Endodermal cell (in vitro differentiated cells): ENCODE data around the gene KLHL14. TPM values are rescaled to one million over a fixed set of nuclear protein-coding genes. Genes with fewer than 3 reads are reported as not detected.

Source experiments
- DNase-seq: peaks from one replicate; pipeline ENCODE4 v3.0.0-alpha.2; 2017
- H3K27ac ChIP-seq: 2 replicates; pipeline ENCODE4 v1.5.1; 2013; ENCODE audit warnings: mild to moderate bottlenecking, low read depth, low read length, moderate library complexity
- H3K27me3 ChIP-seq: 2 replicates; pipeline ENCODE4 v1.6.1; 2013; ENCODE audit warnings: mild to moderate bottlenecking, low read length, moderate library complexity; ENCODE audit not compliant: insufficient read depth, control insufficient read depth, poor library complexity, severe bottlenecking
- H3K36me3 ChIP-seq: 2 replicates; pipeline ENCODE4 v1.7.0; 2013; ENCODE audit warnings: mild to moderate bottlenecking, low read length, moderate library complexity; ENCODE audit not compliant: control insufficient read depth, insufficient read depth
- H3K4me1 ChIP-seq: one replicate; pipeline ENCODE4 v1.7.0; 2013; ENCODE audit warnings: low read length; ENCODE audit not compliant: control insufficient read depth, insufficient read depth
- H3K4me3 ChIP-seq: 2 replicates; pipeline ENCODE4 v1.5.1; 2013; ENCODE audit warnings: mild to moderate bottlenecking, low read length, moderate library complexity
- H3K9ac ChIP-seq: 2 replicates; pipeline ENCODE4 v1.6.1; 2013; ENCODE audit warnings: mild to moderate bottlenecking, low read length, moderate library complexity; ENCODE audit not compliant: poor library complexity, severe bottlenecking; ENCODE audit errors: extremely low read depth
- H3K9me3 ChIP-seq: 2 replicates; pipeline ENCODE4 v1.6.1; 2013; ENCODE audit warnings: mild to moderate bottlenecking, low read length, moderate library complexity; ENCODE audit not compliant: control insufficient read depth
- H3K27ac Mint-ChIP-seq: 2 replicates; pipeline ENCODE4 v1.8.0; 2020; ENCODE audit warnings: mixed read lengths
- H3K27me3 Mint-ChIP-seq: 2 replicates; pipeline ENCODE4 v1.8.0; 2021; ENCODE audit warnings: mild to moderate bottlenecking, mixed read lengths; ENCODE audit not compliant: insufficient read depth
- H3K36me3 Mint-ChIP-seq: 2 replicates; pipeline ENCODE4 v1.8.0; 2020; ENCODE audit warnings: low read depth, mixed read lengths
- H3K4me1 Mint-ChIP-seq: 2 replicates; pipeline ENCODE4 v1.8.0; 2020; ENCODE audit warnings: mixed read lengths
- H3K4me3 Mint-ChIP-seq: 2 replicates; pipeline ENCODE4 v1.8.0; 2020; ENCODE audit warnings: mild to moderate bottlenecking, moderate library complexity, mixed read lengths
- H3K9me3 Mint-ChIP-seq: 2 replicates; pipeline ENCODE4 v1.8.0; 2020; ENCODE audit warnings: mild to moderate bottlenecking, mixed read lengths
- WGBS, 2 experiments: methylation state at CpG; one replicate each; pipeline versions ENCODE4 v1.1.5 to v1.1.7; 2013; ENCODE audit warnings: missing lambda C conversion rate in 2 of 2, mixed read lengths in 1 of 2; ENCODE audit not compliant: insufficient coverage in 1 of 2, insufficient read length in 1 of 2; 5-methylcytosine and 5-hydroxymethylcytosine counted together
- total RNA-seq, 2 donors: library from RNA; stranded (reverse); fragmentation: NEBNext Ultra II Directional in 1 of 2; extraction: Animal tissue kit (Norgen Biotek cat#: 25700) in 1 of 2; gene quantifications; 2 replicates in 1 of 2; 3 replicates in 1 of 2; pipeline ENCODE4 v1.2.1, GENCODE V29; 2021
- TF ChIP-seq, protein P1 (sequence below): fragments of 200-600 bp; sonication (generic); conservative IDR thresholded peaks from 2 replicates; pipeline ENCODE4 v1.5.0; 2021; ENCODE audit warnings: antibody characterized with exemption, mild to moderate bottlenecking

KLHL14 gene
- total RNA-seq, 2 donors from 2014 or later = 4.2 TPM

DNA sequence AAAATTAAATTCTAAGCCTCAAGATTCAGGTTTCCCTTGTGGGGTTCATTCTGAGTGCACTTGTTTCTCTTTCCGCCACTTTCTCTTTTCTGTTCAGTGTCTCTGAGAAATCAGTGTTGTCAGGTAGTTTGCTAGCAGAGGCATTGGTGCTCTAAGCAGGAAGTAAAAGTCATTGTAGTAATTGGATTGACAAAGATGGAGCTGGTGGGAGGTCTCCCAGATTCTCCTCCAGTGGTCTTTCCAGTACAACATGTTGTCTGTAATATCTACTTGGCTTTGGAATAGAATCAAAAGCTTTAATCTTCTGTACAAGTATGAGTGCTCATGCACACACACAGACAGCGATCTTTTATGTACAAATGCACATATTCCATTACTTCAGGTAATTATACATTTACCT lies 135.6 kb downstream of the KLHL14 start:
- no peak overlapping the region for H3K27ac Mint-ChIP-seq
- H3K4me3 Mint-ChIP-seq = no peak overlapping the region
- Histone ChIP-seq H3K27ac (no peak overlapping the region), H3K9ac (no peak overlapping the region), H3K27me3 (no peaks in the 10 kb centered on the region), H3K36me3 (no peaks in the 10 kb centered on the region), H3K9me3 (no peaks in the 10 kb centered on the region), H3K4me1 (no peaks in the 10 kb centered on the region), H3K4me3 (no peak overlapping the region)
- WGBS, 2 experiments = 97 to 100% methylated on average over 1 to 2 of the region's 2 CpGs
- no peaks in the 10 kb centered on the region for H3K27me3 Mint-ChIP-seq
- H3K4me1 Mint-ChIP-seq = no peaks in the 10 kb centered on the region
- no peaks in the 10 kb centered on the region for H3K36me3 Mint-ChIP-seq
- DNase-seq = no peak
- TF ChIP-seq, protein P1, sequence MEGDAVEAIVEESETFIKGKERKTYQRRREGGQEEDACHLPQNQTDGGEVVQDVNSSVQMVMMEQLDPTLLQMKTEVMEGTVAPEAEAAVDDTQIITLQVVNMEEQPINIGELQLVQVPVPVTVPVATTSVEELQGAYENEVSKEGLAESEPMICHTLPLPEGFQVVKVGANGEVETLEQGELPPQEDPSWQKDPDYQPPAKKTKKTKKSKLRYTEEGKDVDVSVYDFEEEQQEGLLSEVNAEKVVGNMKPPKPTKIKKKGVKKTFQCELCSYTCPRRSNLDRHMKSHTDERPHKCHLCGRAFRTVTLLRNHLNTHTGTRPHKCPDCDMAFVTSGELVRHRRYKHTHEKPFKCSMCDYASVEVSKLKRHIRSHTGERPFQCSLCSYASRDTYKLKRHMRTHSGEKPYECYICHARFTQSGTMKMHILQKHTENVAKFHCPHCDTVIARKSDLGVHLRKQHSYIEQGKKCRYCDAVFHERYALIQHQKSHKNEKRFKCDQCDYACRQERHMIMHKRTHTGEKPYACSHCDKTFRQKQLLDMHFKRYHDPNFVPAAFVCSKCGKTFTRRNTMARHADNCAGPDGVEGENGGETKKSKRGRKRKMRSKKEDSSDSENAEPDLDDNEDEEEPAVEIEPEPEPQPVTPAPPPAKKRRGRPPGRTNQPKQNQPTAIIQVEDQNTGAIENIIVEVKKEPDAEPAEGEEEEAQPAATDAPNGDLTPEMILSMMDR = no peak
- no peaks in the 10 kb centered on the region for H3K9me3 Mint-ChIP-seq

DNA sequence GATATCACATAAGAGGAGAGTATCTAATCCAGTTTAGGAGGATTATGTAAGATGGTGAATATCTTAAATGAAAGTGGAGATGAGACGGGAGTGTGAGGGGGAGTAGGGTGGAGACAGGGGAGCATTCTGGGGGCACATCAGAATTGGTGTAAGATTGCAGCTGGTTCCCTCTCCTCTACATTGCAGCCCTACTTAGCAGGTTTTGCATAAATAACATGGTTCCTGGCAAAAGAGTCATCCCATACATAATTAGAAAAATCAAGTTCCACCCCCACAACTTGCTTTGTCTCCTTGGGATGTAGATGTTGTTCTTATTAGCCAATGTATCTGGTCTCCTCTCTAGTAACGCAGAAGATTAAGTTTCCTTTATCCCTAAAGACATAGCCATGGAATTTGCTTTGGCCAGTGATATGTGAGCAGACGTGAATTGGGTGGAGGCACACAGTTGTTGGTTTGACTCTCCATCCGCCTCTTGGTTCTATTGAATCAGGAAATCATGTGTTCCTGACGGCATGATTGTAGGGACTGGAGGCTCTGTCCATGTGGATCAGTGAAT lies 137.9 kb downstream of the KLHL14 start:
- DNase-seq = no peak
- WGBS, 2 experiments = 88 to 100% methylated on average over 4 to 5 of the region's 5 CpGs
- Mint-ChIP-seq H3K4me3 (no peak overlapping the region), H3K36me3 (no peaks in the 10 kb centered on the region), H3K27ac (no peak overlapping the region), H3K9me3 (no peaks in the 10 kb centered on the region), H3K27me3 (no peaks in the 10 kb centered on the region), H3K4me1 (no peaks in the 10 kb centered on the region)
- H3K36me3 ChIP-seq = no peaks in the 10 kb centered on the region
- H3K4me3 ChIP-seq = no peak overlapping the region
- H3K27ac ChIP-seq = no peak overlapping the region
- H3K27me3 ChIP-seq = no peaks in the 10 kb centered on the region
- H3K4me1 ChIP-seq = no peaks in the 10 kb centered on the region
- TF ChIP-seq, protein P1 = no peak
- H3K9ac ChIP-seq = no peak overlapping the region
- no peaks in the 10 kb centered on the region for H3K9me3 ChIP-seq

- Histone ChIP-seq H3K4me3 (no peak overlapping the region), H3K36me3 (no peaks in the 10 kb centered on the region), H3K4me1 (peaks cover 4% of the 10 kb centered on the region), H3K27ac (no peak overlapping the region), H3K9me3 (no peaks in the 10 kb centered on the region), H3K27me3 (no peaks in the 10 kb centered on the region), H3K9ac (no peak overlapping the region)
- TF ChIP-seq, protein P1 = no peak
- no peaks in the 10 kb centered on the region for H3K27me3 Mint-ChIP-seq
- no peaks in the 10 kb centered on the region for H3K36me3 Mint-ChIP-seq
- WGBS, 2 experiments = 87 to 88% methylated on average over 8 to 16 of the region's 16 CpGs
- DNase-seq = no peak
- H3K4me3 Mint-ChIP-seq = no peak overlapping the region
- H3K4me1 Mint-ChIP-seq = peaks cover 1% of the 10 kb centered on the region
- no peaks in the 10 kb centered on the region for H3K9me3 Mint-ChIP-seq
- no peak overlapping the region for H3K27ac Mint-ChIP-seq
Observed at GRCh38 chr18:32629981-32630700, 142.7 kb downstream of the KLHL14 start.
